Left ventricle myocardium inferior (tissue), 1 donor: ENCODE measurements around the gene SHISA8. TPM values are rescaled to one million over a fixed set of nuclear protein-coding genes. Genes with fewer than 3 reads are reported as not detected.

Experiments used
- DNase-seq: peaks from one replicate; pipeline ENCODE4 v3.0.0-alpha.2; 2020
- H3K27ac ChIP-seq: fragments of 200-600 bp; replicated peaks from 2 replicates; pipeline ENCODE4 v1.8.0; 2021
- H3K27me3 ChIP-seq: fragments of 200-600 bp; 2 replicates; pipeline ENCODE4 v1.8.0; 2021; ENCODE audit warnings: low read depth
- H3K36me3 ChIP-seq: fragments of 200-600 bp; 2 replicates; pipeline ENCODE4 v1.8.0; 2021
- H3K4me1 ChIP-seq: fragments of 200-600 bp; 2 replicates; pipeline ENCODE4 v1.8.0; 2021
- H3K4me3 ChIP-seq: fragments of 200-600 bp; 2 replicates; pipeline ENCODE4 v1.8.0; 2021; ENCODE audit warnings: mild to moderate bottlenecking, moderate library complexity
- H3K9me3 ChIP-seq: fragments of 200-600 bp; replicated peaks from 2 replicates; pipeline ENCODE4 v1.8.0; 2021
- CTCF ChIP-seq: fragments of 200-600 bp; IDR thresholded peaks from 2 replicates; pipeline ENCODE4 v1.8.0; 2021; ENCODE audit warnings: antibody characterized with exemption, mild to moderate bottlenecking, borderline replicate concordance
- intact Hi-C: fragments of 100-400 bp; cut with micrococcal nuclease; formaldehyde crosslinking; loops from one replicate; pipeline ENCODE4 v1.11.0; 2022
- total RNA-seq: library from RNA; stranded (reverse); fragmentation: NEBNext Ultra II Directional; extraction: Animal tissue kit (Norgen Biotek cat#: 25700); gene quantifications from one replicate; pipeline ENCODE4 v1.2.1, GENCODE V29; 2021
- donor health status: DM: no; HTN: yes; CAD: no; lungs with severe emphysema.

The SHISA8 gene
- total RNA-seq, 1 donor from 2014 or later = 2.2 TPM

GRCh38 chr22:41900652-41901312, 14.1 kb downstream of the SHISA8 start:
- Histone ChIP-seq H3K27ac (peak overlapping the region; percentile 82), H3K27me3 (no peaks in the 10 kb centered on the region), H3K36me3 (peaks cover 71% of the 10 kb centered on the region), H3K9me3 (no peaks in the 10 kb centered on the region), H3K4me3 (no peak overlapping the region), H3K4me1 (peaks cover 57% of the 10 kb centered on the region)
- TF ChIP-seq CTCF = no peak
- intact Hi-C loops = no loop called here
- no peak for DNase-seq

DNA sequence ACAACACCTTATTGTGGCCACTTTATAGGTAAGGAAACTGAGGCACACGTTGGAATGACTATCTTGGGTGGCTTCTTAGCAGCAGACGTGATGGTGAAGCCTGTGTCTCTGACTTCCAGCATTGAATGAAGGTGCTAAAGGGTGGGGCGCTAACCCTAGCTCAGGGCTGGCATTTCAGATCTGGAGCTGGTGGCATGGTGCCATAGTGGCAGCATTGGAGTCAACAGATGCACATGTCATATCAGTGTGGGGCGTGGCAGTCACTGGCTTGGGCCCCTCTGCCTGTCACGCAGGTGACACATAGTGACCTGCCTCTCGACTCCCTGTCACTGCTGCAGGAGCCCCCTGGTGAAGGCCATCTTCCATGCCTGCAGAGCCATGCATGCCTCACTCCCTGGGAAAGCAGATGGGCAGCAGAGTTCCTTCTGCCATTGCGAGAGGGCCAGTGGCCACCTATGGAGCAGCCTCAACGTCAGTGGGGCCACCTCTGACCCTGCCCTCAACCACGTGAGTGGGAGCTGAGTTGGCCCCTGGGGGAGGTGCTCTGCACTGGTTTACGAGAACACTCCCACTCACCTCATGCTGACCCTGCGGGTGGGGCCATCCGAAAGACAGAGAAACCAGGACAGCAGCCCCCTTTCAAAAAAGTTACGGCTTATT, 14.8 kb downstream of the SHISA8 start:
- Histone ChIP-seq H3K36me3 (peaks cover 71% of the 10 kb centered on the region), H3K4me3 (no peak overlapping the region), H3K27ac (peak overlapping the region; percentile 82), H3K4me1 (peaks cover 63% of the 10 kb centered on the region), H3K9me3 (no peaks in the 10 kb centered on the region), H3K27me3 (no peaks in the 10 kb centered on the region)
- intact Hi-C loops = no loop called here
- DNase-seq = peak; percentile 53
- TF ChIP-seq CTCF = no peak

- Histone ChIP-seq H3K27me3 (no peaks in the 10 kb centered on the region), H3K36me3 (peaks cover 71% of the 10 kb centered on the region), H3K4me3 (no peak overlapping the region), H3K27ac (peak overlapping the region; percentile 82), H3K9me3 (no peaks in the 10 kb centered on the region), H3K4me1 (peaks cover 73% of the 10 kb centered on the region)
- no peak for TF ChIP-seq CTCF
- DNase-seq = no peak
- intact Hi-C loops = no loop called here
Observed at GRCh38 chr22:41899110-41899509, 15.8 kb downstream of the SHISA8 start.

DNA sequence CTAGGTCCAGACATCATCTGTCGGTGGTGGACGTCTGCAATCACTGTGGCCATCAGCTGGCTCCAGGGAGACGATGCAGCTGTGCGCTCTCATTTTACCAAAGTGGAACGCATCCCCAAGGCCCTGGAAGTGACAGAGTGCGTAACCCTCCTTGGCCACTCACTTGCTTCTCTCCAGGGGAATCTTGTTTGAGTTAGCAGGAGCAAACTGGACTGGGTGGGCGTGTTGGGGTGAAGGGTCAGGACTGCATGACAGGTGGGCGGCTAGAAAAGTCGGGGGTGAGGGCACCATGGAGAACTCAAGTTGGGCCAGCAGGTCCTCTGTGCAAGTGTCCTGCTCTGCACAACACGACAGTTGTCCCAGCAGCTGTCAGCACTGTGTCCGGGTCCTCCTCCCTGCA, 16.2 kb downstream of the SHISA8 start:
- peak overlapping the region; percentile 82 for H3K27ac ChIP-seq
- H3K27me3 ChIP-seq = no peaks in the 10 kb centered on the region
- H3K9me3 ChIP-seq = no peaks in the 10 kb centered on the region
- TF ChIP-seq CTCF = no peak
- peaks cover 73% of the 10 kb centered on the region for H3K4me1 ChIP-seq
- no peak for DNase-seq
- peaks cover 71% of the 10 kb centered on the region for H3K36me3 ChIP-seq
- intact Hi-C loops = no loop called here
- H3K4me3 ChIP-seq = no peak overlapping the region

DNA sequence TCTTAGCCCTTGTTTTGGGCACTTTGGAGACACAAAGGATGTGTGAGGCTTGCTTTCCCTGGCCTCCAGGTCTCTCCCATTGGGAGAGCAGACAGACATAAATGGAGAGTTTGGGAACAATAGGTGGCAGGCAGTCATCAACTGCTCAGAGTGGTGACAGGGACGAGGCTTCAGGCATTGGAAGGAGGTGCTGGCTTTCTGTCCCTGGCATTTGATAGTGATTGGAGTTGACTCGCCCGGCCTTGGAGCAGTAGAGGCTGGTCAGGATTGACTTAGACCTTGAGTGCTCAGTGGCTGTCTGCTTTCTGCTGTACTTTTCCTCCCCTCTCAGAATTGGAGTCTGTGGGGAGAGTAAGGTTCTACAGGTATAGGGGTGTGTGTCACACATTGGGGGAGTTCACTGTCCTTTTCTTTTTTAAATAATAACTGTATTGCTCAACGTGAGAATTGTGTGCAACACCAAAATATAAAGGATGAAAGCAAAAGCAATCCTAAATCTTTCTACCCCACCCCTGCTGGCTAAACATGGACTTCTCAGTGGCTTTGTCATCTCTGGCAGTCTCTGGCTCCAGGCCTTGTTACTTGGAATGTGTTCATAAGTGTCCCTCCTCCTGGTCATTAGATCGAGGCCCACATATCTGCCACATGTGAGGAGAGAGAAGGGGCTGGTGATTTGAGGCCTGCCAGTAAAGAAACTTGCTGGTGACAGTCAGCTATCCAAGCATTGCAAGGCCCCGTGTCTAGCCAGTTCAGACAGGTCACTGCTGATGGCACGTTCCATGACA, 21.1 kb downstream of the SHISA8 start:
- Histone ChIP-seq H3K9me3 (no peaks in the 10 kb centered on the region), H3K4me3 (no peak overlapping the region), H3K4me1 (peaks cover 74% of the 10 kb centered on the region), H3K36me3 (peaks cover 92% of the 10 kb centered on the region), H3K27ac (peak overlapping the region; percentile 73), H3K27me3 (no peaks in the 10 kb centered on the region)
- intact Hi-C loops = no loop called here
- TF ChIP-seq CTCF = no peak
- no peak for DNase-seq
